Measurements from ENCODE around the gene LGR6. TPM values are rescaled to one million over a fixed set of nuclear protein-coding genes. Genes with fewer than 3 reads are reported as not detected.

The LGR6 gene
- total RNA-seq, 4 donors from 2014 or later = 0.12 to 2.8 (median 0.48) TPM

- Histone ChIP-seq H3K4me3 (no peak overlapping the region), H3K4me1 (no peaks in the 10 kb centered on the region), H3K36me3 (no peaks in the 10 kb centered on the region), H3K9me3 (no peaks in the 10 kb centered on the region), H3K27ac (no peak overlapping the region), H3K27me3 (peaks cover 9% of the 10 kb centered on the region)
- no peak for TF ChIP-seq EP300 (IDR thresholded peaks at IDR 0.05)
- no peak for TF ChIP-seq CTCF (IDR thresholded peaks at IDR 0.05)
- TF ChIP-seq POLR2AphosphoS5 (IDR thresholded peaks at IDR 0.05) = no peak
- no peak for TF ChIP-seq POLR2A (IDR thresholded peaks at IDR 0.05)
- no peak for ATAC-seq
- WGBS, 2 donors (ENCODE audit: low coverage in 1 of 2) = 81 to 100% methylated on average over 2 of the region's 2 CpGs
Measured at GRCh38 chr1:202151045-202151444, 42.6 kb upstream of the LGR6 start.

- ATAC-seq = no peak
- WGBS, 2 donors (ENCODE audit: low coverage in 1 of 2) = no CpG with 5 or more reads among the region's 10 CpGs
- Histone ChIP-seq H3K27me3 (peaks cover 9% of the 10 kb centered on the region), H3K9me3 (no peaks in the 10 kb centered on the region), H3K36me3 (no peaks in the 10 kb centered on the region), H3K4me1 (no peaks in the 10 kb centered on the region), H3K27ac (no peak overlapping the region), H3K4me3 (no peak overlapping the region)
- TF ChIP-seq POLR2AphosphoS5 (IDR thresholded peaks at IDR 0.05) = no peak
- TF ChIP-seq CTCF (IDR thresholded peaks at IDR 0.05) = no peak
- TF ChIP-seq POLR2A (IDR thresholded peaks at IDR 0.05) = no peak
- no peak for TF ChIP-seq EP300 (IDR thresholded peaks at IDR 0.05)
Measured at GRCh38 chr1:202152399-202152798, 41.2 kb upstream of the LGR6 start.

GRCh38 chr1:202153284-202153683, 40.3 kb upstream of the LGR6 start:
- Histone ChIP-seq H3K4me1 (no peaks in the 10 kb centered on the region), H3K27me3 (peaks cover 9% of the 10 kb centered on the region), H3K4me3 (no peak overlapping the region), H3K36me3 (no peaks in the 10 kb centered on the region), H3K27ac (no peak overlapping the region), H3K9me3 (no peaks in the 10 kb centered on the region)
- 72 to 86% methylated on average over 2 of the region's 4 CpGs for WGBS, 2 donors (ENCODE audit: low coverage in 1 of 2)
- TF ChIP-seq POLR2AphosphoS5 (IDR thresholded peaks at IDR 0.05) (no peak), POLR2A (IDR thresholded peaks at IDR 0.05) (no peak), EP300 (IDR thresholded peaks at IDR 0.05) (no peak), CTCF (IDR thresholded peaks at IDR 0.05) (no peak)
- no peak for ATAC-seq

- Histone ChIP-seq H3K36me3 (no peaks in the 10 kb centered on the region), H3K27me3 (peaks cover 9% of the 10 kb centered on the region), H3K4me1 (no peaks in the 10 kb centered on the region), H3K9me3 (no peaks in the 10 kb centered on the region), H3K27ac (no peak overlapping the region), H3K4me3 (no peak overlapping the region)
- no peak for ATAC-seq
- TF ChIP-seq CTCF (IDR thresholded peaks at IDR 0.05) (no peak), EP300 (IDR thresholded peaks at IDR 0.05) (no peak), POLR2AphosphoS5 (IDR thresholded peaks at IDR 0.05) (no peak), POLR2A (IDR thresholded peaks at IDR 0.05) (no peak)
- 64 to 95% methylated on average over 1 to 5 of the region's 10 CpGs for WGBS, 2 donors (ENCODE audit: low coverage in 1 of 2)
Measured at GRCh38 chr1:202154148-202154765, 39.3 kb upstream of the LGR6 start.

GRCh38 chr1:202154766-202155477, 38.7 kb upstream of the LGR6 start:
- H3K4me1 ChIP-seq = no peaks in the 10 kb centered on the region
- 25 to 67% methylated on average over 1 to 4 of the region's 11 CpGs for WGBS, 2 donors (ENCODE audit: low coverage in 1 of 2)
- no peak for ATAC-seq
- peaks cover 9% of the 10 kb centered on the region for H3K27me3 ChIP-seq
- H3K9me3 ChIP-seq = no peaks in the 10 kb centered on the region
- no peak overlapping the region for H3K4me3 ChIP-seq
- TF ChIP-seq CTCF (IDR thresholded peaks at IDR 0.05) = peak in 1 of 4 experiments; percentile 21
- TF ChIP-seq POLR2AphosphoS5 (IDR thresholded peaks at IDR 0.05) = no peak
- H3K27ac ChIP-seq = no peak overlapping the region
- H3K36me3 ChIP-seq = no peaks in the 10 kb centered on the region

All from gastroesophageal sphincter (tissue), 4 donors.